B cell (primary cell): ENCODE results near the gene KCTD12. TPM values are rescaled to one million over a fixed set of nuclear protein-coding genes. Genes with fewer than 3 reads are reported as not detected.

ENCODE experiments used
- ATAC-seq: fragments of 200-7000 bp; cut with Tn5 transposase; one replicate; pipeline ENCODE4 v1.10.0; 2021; ENCODE audit warnings: low read depth, mild to moderate bottlenecking, moderate number of reproducible peaks, moderate library complexity
- CTCF ChIA-PET: fragments of 350-600 bp; sonication (Branson Sonifier 250); formaldehyde crosslinking; loops from one replicate; lab custom pipeline; 2021; ENCODE audit warnings: antibody characterized with exemption, inconsistent platforms; lab: Charles Lee
- POLR2A ChIA-PET: fragments of 350-600 bp; sonication (Branson Sonifier 250); formaldehyde crosslinking; loops from one replicate; lab custom pipeline; 2021; ENCODE audit warnings: antibody characterized with exemption; lab: Charles Lee
- DNase-seq: peaks from one replicate; pipeline ENCODE4 v3.0.0; 2013
- H2AFZ ChIP-seq: 2 replicates; pipeline ENCODE4 v1.6.1; 2012; ENCODE audit warnings: mild to moderate bottlenecking, low read depth, low read length; ENCODE audit not compliant: insufficient read depth, poor library complexity, severe bottlenecking
- H3K27ac ChIP-seq, 2 donors: 1 replicate in 1 of 2; 2 replicates in 1 of 2; pipeline ENCODE4 v1.5.1; 2012 to 2013; ENCODE audit warnings: low read length in 2 of 2, mild to moderate bottlenecking in 2 of 2, moderate library complexity in 1 of 2
- H3K27me3 ChIP-seq, 4 experiments: fragments of 200-600 bp in 1 of 4; sonication (generic) in 1 of 4; replicated peaks in 1 of 4; 1 replicate in 2 of 4; 2 replicates in 2 of 4; pipeline versions ENCODE4 v1.6.1 to v1.7.0; 2013 to 2016; ENCODE audit warnings: low read length in 3 of 4, mild to moderate bottlenecking in 2 of 4, mixed read lengths in 1 of 4, moderate library complexity in 1 of 4; ENCODE audit not compliant: insufficient read depth in 4 of 4, control insufficient read depth in 3 of 4; ENCODE audit errors: control extremely low read depth in 1 of 4
- H3K36me3 ChIP-seq, 2 experiments: replicated peaks in 1 of 2; 1 replicate in 1 of 2; 2 replicates in 1 of 2; pipeline versions ENCODE4 v1.6.1 to v1.7.1; 2013; ENCODE audit warnings: low read length in 1 of 2; ENCODE audit not compliant: insufficient read depth in 2 of 2, control insufficient read depth in 1 of 2; ENCODE audit errors: control extremely low read depth in 1 of 2, extremely low read depth in 1 of 2
- H3K4me1 ChIP-seq, 2 donors: fragments of 200-600 bp in 1 of 2; sonication (generic) in 1 of 2; 1 replicate in 1 of 2; 2 replicates in 1 of 2; pipeline versions ENCODE4 v1.5.1 to v1.6.1; 2013 to 2017; ENCODE audit warnings: low read length in 2 of 2; ENCODE audit not compliant: control insufficient read depth in 2 of 2, insufficient read depth in 2 of 2
- H3K4me2 ChIP-seq: replicated peaks from 2 replicates; pipeline ENCODE3; 2012; ENCODE audit warnings: mild to moderate bottlenecking, low read depth, low read length; ENCODE audit not compliant: poor library complexity, severe bottlenecking
- H3K4me3 ChIP-seq, 5 experiments: fragments of 200-600 bp in 1 of 5; sonication (generic) in 1 of 5; 1 replicate in 3 of 5; 2 replicates in 2 of 5; pipeline versions ENCODE4 v1.5.1 to v1.7.0; 2011 to 2016; ENCODE audit warnings: low read length in 4 of 5, mild to moderate bottlenecking in 4 of 5, low read depth in 2 of 5, control low read depth in 1 of 5, moderate library complexity in 1 of 5; ENCODE audit not compliant: insufficient read depth in 1 of 5; ENCODE audit errors: control extremely low read depth in 1 of 5, extremely low read depth in 1 of 5
- H3K79me2 ChIP-seq: fragments of 200-600 bp; sonication (generic); one replicate; pipeline ENCODE4 v1.6.0; 2016; ENCODE audit warnings: low read length; ENCODE audit not compliant: control insufficient read depth, insufficient read depth
- H3K9ac ChIP-seq: fragments of 200-600 bp; sonication (generic); 2 replicates; pipeline ENCODE4 v1.6.1; 2017; ENCODE audit warnings: mild to moderate bottlenecking, low read length, moderate library complexity
- H3K9me3 ChIP-seq, 3 donors: one replicate each; pipeline versions ENCODE4 v1.6.1 to v1.7.1; 2013; ENCODE audit warnings: low read length in 2 of 3; ENCODE audit not compliant: control insufficient read depth in 2 of 3, insufficient read depth in 1 of 3; ENCODE audit errors: control extremely low read depth in 1 of 3
- H4K20me1 ChIP-seq: 2 replicates; pipeline ENCODE4 v1.6.0; 2012; ENCODE audit warnings: mild to moderate bottlenecking, low read length; ENCODE audit not compliant: insufficient read depth, control insufficient read depth, poor library complexity, severe bottlenecking
- H3K27ac Mint-ChIP-seq: one replicate; pipeline ENCODE4 v1.8.0; 2021; ENCODE audit warnings: mixed read lengths
- H3K27me3 Mint-ChIP-seq: one replicate; pipeline ENCODE4 v1.8.0; 2021; ENCODE audit warnings: mixed read lengths
- H3K4me1 Mint-ChIP-seq: one replicate; pipeline ENCODE4 v1.8.0; 2021; ENCODE audit warnings: mixed read lengths
- H3K4me3 Mint-ChIP-seq: one replicate; pipeline ENCODE4 v1.8.0; 2021; ENCODE audit warnings: mixed read lengths
- H3K9me3 Mint-ChIP-seq: one replicate; pipeline ENCODE4 v1.8.0; 2022; ENCODE audit warnings: mixed read lengths; ENCODE audit not compliant: insufficient read depth
- CTCF ChIP-seq: fragments of 200-600 bp; IDR thresholded peaks from one replicate; pipeline ENCODE4 v1.8.0; 2022; ENCODE audit warnings: antibody characterized with exemption, mild to moderate bottlenecking
- EZH2 ChIP-seq: IDR thresholded peaks from 2 replicates; pipeline ENCODE4 v1.6.1; 2012; ENCODE audit warnings: borderline replicate concordance, low read depth, mild to moderate bottlenecking, moderate library complexity, low read length; ENCODE audit not compliant: insufficient read depth, poor library complexity, severe bottlenecking
- WGBS: methylation state at CpG from one replicate; pipeline ENCODE4 v1.1.5; 2013; ENCODE audit warnings: missing lambda C conversion rate; ENCODE audit not compliant: insufficient coverage; 5-methylcytosine and 5-hydroxymethylcytosine counted together
- intact Hi-C: fragments of 100-400 bp; cut with micrococcal nuclease; formaldehyde crosslinking; loops from one replicate; pipeline ENCODE4 v1.10.0; 2022
- polyA plus RNA-seq: library from polyadenylated mRNA; depleted of rRNA; stranded (reverse); fragments of >200 nt; gene quantifications from 2 replicates; pipeline ENCODE4 v1.2.3, GENCODE V29; 2012
- total RNA-seq, 2 donors: library from RNA; stranded (reverse); fragments of 120-200 nt in 1 of 2; gene quantifications; 1 replicate in 1 of 2; 2 replicates in 1 of 2; pipeline versions ENCODE4 v1.2.3 to v1.2.4, GENCODE V29; 2013 to 2022

KCTD12 gene
- total and polyA plus RNA-seq, 2 donors (not counting 1 experiment from before 2014, with no cell fraction given), result 1.8 to 6.2 TPM

GRCh38 chr13:76864259-76864658 lies 21.9 kb downstream of the KCTD12 start:
- H3K4me2 ChIP-seq, result no peak overlapping the region
- no peak for DNase-seq
- H3K36me3 ChIP-seq, result no peaks in the 10 kb centered on the region
- intact Hi-C loops, result no loop called here
- ATAC-seq, result no peak
- peaks cover 0 to 3% (median 0%) of the 10 kb centered on the region in 4 experiments for H3K27me3 ChIP-seq
- no peaks in the 10 kb centered on the region for H3K9me3 ChIP-seq
- H3K4me3 ChIP-seq, result no peak overlapping the region
- no peaks in the 10 kb centered on the region for H3K4me1 ChIP-seq
- H3K4me3 Mint-ChIP-seq, result no peak overlapping the region
- H3K9ac ChIP-seq, result no peak overlapping the region
- no peak overlapping the region for H3K27ac ChIP-seq
- POLR2A ChIA-PET, result no interaction called here
- H3K9me3 Mint-ChIP-seq, result no peaks in the 10 kb centered on the region
- H3K27ac Mint-ChIP-seq, result no peak overlapping the region
- H2AFZ ChIP-seq, result no peak overlapping the region
- TF ChIP-seq CTCF, result no peak
- no peak for TF ChIP-seq EZH2
- H3K79me2 ChIP-seq, result no peaks in the 10 kb centered on the region
- CTCF ChIA-PET, result no interaction called here
- H3K27me3 Mint-ChIP-seq, result peaks cover 34% of the 10 kb centered on the region
- H4K20me1 ChIP-seq, result no peaks in the 10 kb centered on the region
- H3K4me1 Mint-ChIP-seq, result no peaks in the 10 kb centered on the region

DNA sequence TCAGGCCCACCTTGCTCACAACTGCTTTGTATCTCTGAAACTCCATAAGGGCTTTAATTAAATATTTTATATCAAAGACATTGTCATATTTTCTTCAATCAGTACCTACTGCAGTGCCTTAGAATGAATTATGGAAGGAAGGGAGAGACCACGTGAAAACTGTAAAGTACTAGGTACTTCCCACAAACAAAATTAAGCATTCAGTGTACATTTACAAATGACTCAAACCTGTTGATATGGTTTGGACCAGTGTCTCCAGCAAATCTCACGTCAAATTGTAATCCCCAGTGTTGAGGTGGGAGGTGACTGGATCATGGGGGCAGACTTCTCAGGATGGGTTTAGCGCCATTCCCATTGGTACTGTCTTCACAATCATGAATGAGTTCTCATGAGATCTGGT lies 23.2 kb downstream of the KCTD12 start:
- intact Hi-C loops, result no loop called here
- no peak for ATAC-seq

More for the DNA sequence above, 23.2 kb downstream of the KCTD12 start:
- no peak for DNase-seq
- H3K27ac Mint-ChIP-seq, result no peak overlapping the region
- no peaks in the 10 kb centered on the region for H3K36me3 ChIP-seq
- no peaks in the 10 kb centered on the region for H3K4me1 Mint-ChIP-seq
- no peaks in the 10 kb centered on the region for H3K9me3 ChIP-seq
- H3K79me2 ChIP-seq, result no peaks in the 10 kb centered on the region
- no peak overlapping the region for H2AFZ ChIP-seq
- H3K4me3 ChIP-seq, result no peak overlapping the region
- H3K4me1 ChIP-seq, result no peaks in the 10 kb centered on the region
- H3K27me3 ChIP-seq, result peaks cover 0 to 3% (median 0%) of the 10 kb centered on the region in 4 experiments
- H3K4me2 ChIP-seq, result no peak overlapping the region
- no peak overlapping the region for H3K9ac ChIP-seq
- ChIA-PET POLR2A (no interaction called here), CTCF (no interaction called here)
- WGBS, result no CpG with 5 or more reads among the region's 3 CpGs
- TF ChIP-seq CTCF (no peak), EZH2 (no peak)
- H3K4me3 Mint-ChIP-seq, result no peak overlapping the region
- no peak overlapping the region for H3K27ac ChIP-seq
- no peaks in the 10 kb centered on the region for H3K9me3 Mint-ChIP-seq
- no peaks in the 10 kb centered on the region for H4K20me1 ChIP-seq
- peaks cover 34% of the 10 kb centered on the region for H3K27me3 Mint-ChIP-seq
